ENCODE data around the gene AP3S1.
"Not testable (repeated sequence)": the region's sequence is repeated elsewhere in the genome, so short reads cannot be mapped to it uniquely, and the experiment has no call there.

Gene AP3S1

DNA sequence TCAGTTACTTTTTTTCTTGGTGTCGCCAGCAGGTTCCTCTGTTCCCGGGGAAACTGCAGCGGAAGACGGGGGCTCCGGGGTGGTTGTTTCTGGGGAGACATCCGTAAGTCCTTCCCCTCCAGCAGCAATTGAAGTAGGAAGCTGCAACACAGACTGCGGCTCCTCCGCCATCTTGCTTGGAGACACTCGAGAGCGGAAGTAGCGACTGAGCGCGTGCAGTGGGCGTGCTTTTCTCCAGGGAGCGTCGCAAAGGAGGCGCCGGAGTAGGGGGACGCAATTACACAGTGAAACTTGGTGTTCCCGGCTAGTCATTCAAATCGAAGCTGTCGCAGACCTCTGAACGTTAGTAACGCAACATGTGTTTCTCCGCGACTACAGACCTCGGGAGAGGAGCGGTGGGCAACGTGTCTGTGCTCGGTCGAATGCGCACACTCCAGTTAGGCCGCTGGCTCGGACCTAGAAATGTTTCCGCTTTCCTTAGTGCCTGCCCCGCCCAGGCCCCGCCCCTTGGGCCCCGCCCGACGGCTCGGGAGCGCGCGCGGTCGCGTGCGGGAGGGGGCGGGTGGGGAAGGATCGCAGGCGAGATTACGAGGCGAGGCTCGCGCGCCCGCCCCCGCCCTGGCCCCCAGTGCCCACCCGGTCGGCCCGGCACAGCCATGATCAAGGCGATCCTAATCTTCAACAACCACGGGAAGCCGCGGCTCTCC is at the start of gene AP3S1, which contains the start of gene ATG12:
Gene AP3S1, plus strand, starts transcription at position 554 of the 707 bp plus-strand sequence. Its CDS starts 103 bp downstream, at position 657.
Gene ATG12, minus strand, starts transcription at position 184 of the 707 bp plus-strand sequence. Its CDS starts 13 bp downstream, at position 171.
- DNase-seq, result peak; percentile 96

DNA sequence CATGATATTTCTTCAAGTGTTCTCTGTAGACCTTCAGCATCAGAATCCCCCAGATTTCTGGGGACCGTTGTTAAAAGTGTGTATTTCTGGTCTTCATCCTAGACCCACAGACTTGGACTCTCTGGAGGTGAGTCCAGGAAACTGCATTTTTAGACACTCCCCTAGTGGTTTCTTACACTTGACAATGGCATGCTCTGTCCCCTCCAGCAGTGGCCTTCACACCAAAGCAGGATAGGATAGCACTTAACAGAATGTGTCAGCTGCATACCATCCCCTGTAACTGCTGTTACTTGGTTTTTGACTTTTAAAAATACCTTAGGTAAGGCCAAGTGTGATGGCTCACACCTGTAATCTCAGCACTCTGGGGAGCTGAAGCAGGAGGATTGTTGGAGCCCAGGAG is 46.0 kb upstream of the AP3S1 start:
- no peak for DNase-seq

DNA sequence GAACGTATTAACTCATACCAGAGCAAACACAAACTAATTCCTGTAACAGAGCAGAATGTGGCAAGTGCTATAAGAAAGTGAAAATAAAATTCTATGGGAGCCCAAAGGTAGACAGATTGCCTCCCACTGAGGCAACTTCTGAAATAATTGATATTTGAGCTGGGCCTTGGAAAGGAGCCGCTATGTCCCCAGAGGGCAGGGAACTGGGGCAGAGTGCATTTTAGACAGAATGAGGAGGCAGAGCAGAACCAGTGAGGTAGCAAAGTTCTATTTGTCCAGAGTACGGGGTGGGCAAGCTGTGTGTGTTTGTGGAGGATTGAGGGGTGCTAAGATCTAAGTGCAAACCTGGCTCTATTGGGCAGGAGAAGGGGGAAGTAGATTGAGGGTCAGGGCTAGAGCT is 45.1 kb upstream of the AP3S1 start:
- no peak for DNase-seq

DNA sequence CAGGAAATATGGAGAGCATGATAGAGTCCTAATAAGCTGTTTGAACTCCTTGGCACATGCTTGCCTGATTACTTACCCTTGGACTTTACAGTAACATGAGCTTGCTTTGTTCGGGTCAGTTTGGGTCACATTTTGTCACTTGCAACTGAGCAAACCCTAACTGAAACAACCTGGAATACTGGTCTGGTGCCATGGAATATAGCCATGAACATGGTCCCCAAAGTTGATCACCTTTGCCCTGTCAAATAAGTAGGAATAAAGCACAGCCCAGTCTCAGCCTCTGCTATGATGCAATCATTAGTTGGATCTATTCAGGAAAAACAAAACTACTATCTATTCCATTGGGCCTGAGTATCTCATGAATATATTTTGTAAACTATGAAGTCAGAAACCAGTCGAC is 43.5 kb upstream of the AP3S1 start:
- no peak for DNase-seq

DNA sequence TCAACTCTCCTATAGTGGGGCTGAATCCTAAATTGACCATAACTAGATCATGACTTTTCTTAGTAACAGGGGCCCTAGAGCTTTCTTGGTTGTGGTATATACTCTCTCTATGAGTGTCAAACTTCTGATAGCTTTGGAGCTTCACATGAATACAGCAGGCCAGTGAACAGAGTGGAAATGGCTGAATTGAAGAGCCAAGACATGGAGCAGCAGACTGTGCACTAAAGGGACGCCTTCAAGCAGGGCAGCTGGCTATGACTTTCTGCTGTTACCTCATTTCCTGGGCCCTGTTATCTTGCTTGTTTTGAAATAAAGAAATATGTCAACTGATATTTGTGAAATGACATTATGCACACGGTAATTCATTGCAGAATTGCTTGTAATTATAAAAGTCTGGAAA is 41.6 kb upstream of the AP3S1 start:
- DNase-seq, result no peak

DNA sequence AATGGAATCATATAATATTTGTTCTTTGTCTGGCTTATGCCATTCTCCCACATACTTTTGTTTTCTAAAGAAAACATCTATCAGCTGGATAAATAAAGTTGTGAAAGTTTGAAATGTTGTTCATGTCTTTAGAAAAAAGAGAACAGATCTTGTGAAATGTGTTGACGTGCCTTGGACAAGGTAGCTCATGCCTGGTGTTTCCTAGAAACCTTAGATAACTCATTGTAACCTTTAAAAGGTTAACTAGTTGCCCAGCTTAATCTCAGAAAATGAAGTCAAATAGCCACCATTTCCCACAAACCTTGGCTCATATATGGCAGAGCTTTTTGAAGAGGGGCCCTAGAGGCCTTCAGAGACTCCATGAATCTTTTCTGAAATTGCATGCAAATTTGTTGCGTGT is 40.6 kb upstream of the AP3S1 start:
- no peak for DNase-seq

DNA sequence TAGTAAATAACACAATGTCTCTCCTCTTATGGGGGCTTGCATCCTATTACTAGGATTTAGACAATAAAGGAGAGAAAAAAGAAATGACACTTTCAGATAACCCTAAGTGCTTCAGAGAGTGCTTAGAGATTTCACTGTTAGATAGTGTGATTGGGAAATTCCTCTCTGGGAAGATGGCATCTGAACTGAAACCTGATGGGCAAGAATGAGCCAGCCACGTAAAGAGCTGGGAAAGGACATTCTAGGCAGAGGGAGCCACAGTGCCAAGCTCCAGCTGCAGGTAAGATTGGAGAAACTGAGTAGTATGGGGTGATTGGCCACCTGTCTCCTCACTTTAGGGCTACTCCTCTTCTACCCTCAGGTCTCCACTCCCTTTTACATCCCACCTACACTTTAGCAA is 39.8 kb upstream of the AP3S1 start:
- DNase-seq, result no peak

DNA sequence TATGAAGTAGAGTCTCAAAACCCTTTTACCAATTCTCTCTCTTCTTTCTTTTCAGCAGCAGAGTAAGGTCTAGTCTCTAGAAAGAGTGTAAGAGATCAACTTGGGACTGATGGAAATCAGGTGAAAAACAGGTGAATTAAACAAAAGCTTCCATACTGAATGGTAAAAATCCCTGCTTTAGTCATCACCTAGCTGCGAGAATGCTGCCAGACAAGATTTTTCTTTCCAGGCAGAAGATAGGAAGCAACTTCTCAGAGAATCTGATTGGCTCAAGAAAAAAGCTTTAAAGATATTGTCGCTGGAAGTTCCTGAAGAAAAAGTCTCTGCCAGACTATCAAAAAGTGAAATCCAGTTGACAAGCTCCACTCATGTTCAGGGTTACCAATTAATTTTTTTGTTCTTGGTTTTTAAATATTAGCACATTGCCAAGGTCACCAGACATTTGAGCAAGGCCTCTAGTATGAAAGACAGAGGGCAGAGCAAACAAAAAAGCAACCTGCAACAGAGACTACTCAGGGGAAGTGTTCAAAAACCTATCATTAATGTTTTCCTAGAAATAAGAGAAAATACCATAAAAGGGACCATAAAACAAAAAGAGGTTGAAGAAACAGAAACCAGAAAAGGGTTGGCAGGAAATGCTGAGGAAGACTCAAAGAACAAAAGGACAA is 34.6 kb upstream of the AP3S1 start:
- DNase-seq, result no peak

DNA sequence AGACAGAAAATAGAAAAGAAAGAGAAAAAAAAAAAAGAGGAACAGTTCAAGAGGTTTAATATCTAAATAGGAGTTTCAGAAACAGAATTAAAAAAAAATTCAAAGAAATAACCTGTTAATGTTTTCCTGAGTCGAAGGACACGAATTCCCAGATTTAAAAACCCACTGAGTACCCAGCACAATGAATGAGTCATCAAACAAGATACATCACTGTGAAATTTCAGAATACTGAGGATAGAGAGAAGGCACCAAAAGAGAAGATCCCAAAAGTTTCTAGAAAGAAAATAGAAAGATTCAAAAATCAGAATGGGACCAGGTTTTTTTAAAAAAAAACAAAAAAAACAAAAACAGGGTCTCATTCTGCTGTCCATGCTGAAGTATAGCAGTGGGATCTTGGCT is 34.1 kb upstream of the AP3S1 start:
- DNase-seq, result no peak

DNA sequence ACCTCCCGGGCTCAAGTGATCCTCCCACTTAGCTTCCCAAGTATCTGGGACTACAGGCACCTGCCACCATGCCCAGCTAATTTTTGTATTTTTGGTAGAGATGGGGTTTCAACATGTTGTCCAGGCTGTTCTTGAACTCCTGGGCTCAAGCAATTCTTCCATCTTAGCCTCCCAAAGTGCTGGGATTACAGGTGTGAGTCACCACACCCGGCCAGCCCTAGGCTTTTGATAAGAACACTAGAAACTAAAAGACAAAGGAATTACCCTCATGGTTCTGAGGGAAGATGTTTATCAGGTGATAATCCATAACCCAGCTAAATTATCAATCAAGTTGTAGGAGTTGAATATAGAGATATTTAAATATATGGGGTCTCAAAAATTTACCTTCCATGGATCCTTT is 33.7 kb upstream of the AP3S1 start:
- not testable (repeated sequence) for DNase-seq

DNA sequence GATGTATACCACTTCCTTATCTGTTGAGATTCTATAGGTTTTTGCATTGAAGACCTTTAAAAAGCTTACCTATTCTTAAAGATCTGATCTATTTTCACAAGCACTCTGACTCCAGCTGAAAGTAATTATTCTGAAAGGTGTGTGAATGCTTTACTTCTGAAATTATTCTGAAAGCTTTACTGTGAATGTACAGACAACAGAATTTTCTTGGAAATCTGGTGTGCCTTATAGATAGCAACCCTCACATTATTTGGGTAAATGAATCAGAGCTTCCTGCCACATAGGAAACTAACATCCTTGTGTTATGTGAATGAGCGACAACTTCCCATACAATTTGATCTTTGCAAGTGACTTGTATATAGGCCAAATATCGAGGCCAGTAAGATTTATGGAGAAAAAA is 31.8 kb upstream of the AP3S1 start:
- no peak for DNase-seq

DNA sequence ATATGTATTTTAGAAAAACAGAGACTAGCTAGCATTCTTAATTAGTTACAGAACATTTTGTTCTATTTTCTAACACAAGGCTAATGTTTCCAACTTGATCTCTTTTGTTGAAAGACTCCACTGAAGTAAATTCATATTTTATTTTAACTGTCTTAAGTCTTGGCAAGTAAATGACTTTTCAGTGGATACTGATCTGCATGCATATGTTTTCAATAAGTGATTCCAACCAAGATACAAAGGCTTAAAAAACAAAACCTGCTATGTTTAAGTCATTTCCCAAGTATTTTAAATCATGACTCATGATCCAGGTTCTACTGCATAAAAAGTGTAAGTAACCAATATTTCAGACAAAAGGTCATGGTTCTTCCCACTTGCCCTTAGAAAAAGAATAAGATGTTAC is 31.0 kb upstream of the AP3S1 start:
- no peak for DNase-seq

DNA sequence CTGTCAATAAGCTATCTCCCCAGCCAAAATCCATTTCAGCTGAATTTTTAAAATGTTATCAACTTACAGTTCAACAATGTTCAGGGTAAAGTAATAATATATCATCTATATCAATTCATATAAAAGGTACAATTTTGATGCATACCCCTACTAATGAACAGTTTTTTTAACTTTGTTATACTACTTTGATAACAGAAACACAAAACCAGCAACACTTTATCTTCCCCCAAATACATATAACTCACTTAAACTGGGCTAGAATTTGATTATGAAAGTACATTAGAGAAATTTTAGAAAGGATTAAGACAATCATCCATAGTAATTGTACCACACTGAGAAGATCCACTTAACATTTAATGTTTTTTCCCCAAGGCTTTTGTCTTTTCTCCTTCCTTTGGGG is 30.3 kb upstream of the AP3S1 start:
- no peak for DNase-seq

DNA sequence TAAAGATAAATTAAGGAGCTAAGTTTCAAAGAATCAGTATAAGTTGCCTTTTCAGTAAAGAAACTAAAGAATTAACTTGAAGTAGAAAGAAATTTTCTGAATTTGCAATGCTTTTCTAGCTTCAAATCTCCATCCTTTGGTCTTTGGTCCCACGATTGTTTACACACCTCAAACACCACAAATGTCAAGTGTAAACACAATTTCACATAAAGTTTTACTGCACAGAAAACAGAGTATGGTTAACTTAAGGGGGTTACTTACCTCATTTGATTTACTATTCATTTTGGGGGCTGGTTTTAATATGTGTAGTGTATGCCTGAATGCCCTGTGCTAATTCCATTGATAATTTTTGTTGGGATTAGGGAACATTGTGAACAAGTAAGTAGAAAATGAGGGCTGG is 29.4 kb upstream of the AP3S1 start:
- no peak for DNase-seq

DNA sequence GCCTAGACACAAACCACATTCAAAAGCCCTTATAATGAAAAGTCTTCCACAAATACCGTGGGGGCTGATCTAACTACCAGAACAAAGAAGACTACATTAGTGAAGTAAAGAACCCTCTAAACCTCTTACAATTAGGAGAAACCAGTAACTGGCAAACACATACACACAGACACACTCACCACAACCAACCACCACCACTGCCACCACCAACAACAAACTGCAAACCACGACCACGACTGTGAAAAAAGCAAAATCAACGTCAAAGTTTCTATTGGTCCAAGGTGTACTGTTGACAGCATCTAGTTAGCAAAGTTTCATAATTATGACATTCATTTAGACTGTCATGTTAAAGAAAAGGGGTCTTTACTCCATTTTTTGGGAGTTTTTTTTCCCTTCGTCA is 28.0 kb upstream of the AP3S1 start:
- no peak for DNase-seq

DNA sequence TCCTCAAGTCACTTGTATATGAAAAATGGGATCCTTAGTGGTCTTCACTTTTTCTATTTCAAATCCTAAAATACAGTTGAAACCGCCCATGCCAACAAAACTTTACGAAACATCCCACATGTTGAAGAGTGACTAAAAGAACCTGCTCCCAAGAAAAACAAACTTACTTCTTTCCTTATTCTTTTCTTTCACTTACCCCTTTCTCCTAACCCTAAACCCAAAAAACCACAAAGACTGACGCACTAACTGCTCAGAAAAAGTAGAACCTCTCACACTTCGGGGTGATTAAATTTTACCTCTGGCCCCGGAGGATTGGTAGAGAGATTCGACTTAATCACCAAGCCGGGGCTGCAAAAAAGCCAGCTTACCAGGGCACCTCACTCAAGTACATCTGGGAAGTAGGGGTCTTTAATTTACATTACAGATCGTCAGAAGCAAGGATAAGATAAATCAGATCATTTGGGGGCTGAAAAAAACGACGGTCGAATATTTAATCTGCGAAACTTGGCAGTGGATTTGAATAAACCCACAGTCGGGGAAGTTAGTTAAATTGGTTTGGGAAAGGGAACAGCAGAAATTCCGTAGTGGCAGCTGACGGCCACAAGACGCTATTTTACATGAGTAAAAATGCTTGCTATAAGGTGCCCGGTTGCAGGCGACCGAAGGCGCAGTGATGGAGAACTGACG is 26.6 kb upstream of the AP3S1 start:
- DNase-seq, result no peak

DNA sequence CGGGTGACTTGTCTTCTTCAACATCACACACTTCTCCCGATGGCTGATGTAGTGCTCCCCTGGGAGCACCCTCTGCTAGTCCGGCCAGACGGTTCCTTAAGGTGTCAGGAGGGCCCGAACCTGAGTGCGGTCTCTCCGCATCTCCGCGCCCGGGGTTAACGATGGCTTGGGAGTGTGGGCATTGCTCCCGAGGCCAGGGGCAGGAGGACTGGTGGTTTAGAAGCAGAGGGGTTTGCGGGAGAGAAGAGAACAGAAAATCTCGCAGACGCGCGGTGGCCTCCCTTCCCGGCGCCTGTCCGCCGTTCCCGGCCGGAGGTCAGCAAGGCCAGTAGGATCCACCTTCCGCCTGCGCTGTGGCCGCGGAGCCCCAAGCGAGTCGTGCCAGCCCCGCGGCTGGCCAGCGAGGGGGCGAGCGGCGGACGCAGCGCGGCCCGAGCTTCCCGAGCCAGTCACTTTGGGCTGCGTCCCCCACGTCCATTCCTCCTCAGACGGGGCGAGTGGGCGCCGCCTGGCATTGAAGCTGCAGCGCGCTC is 26.0 kb upstream of the AP3S1 start:
- DNase-seq, result no peak

DNA sequence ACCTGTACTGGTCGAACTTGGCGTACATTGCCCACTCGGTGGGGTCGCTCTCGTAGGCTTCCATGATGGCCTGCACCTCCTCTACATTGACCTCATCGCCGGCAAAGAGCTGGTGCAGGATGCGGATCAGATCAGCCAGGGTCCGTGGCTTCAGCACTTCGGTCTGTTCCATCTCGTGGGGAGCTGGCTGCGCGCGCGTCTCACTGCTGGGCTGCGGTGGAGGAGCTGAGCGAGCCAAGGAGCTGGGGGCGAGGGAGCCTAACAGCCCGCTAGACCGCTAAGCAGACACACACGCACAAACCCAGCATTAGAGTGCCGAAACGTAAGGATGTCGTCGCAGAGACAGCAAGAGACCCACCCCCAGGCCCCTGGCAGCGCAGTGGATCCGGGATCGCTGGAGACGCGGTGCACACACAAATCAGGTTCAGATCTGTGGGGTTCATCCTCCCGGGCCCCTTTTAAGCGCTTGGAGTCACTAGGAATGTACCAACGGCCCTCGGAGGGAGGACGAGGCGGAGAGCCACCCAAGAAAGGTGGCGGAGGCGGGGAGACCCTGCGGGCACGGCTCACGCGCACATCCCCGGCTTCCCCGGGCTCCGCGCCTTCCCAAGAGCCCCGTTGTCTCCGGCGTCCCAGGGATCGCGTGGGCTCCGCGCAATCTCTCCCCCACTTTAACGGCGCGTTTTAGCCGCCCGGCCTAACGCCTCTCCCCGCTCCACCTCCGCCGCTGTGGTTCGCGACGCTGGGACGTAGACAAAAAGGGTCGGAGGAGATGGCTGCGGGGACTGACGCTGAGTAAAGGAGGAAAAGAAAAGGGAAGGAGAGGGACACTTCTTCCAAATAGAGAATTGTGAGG is 25.3 kb upstream of the AP3S1 start, which contains the start of gene CDO1:
Gene CDO1, minus strand, starts transcription at position 434 of the 856 bp plus-strand sequence. Its CDS starts 262 bp downstream, at position 172.
- DNase-seq, result peak; percentile 24

DNA sequence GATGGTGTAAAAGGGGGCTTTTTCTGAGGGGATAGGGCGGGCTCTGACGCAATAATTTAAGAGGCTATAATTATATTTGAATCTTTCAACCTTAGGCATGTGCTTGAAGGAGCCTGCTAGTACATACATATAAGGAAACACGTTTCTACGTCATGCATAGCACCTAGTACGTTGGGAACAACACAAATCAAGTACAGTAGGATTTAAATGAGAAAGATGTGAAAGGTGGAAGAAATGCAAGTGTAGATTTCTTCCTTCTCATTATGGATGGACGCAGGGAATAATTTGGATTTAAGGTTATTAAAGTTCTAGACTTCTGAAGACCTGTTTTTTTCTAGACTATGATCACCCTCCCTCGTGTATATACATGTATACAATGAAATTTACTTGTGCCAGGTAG is 24.3 kb upstream of the AP3S1 start:
- DNase-seq, result no peak

DNA sequence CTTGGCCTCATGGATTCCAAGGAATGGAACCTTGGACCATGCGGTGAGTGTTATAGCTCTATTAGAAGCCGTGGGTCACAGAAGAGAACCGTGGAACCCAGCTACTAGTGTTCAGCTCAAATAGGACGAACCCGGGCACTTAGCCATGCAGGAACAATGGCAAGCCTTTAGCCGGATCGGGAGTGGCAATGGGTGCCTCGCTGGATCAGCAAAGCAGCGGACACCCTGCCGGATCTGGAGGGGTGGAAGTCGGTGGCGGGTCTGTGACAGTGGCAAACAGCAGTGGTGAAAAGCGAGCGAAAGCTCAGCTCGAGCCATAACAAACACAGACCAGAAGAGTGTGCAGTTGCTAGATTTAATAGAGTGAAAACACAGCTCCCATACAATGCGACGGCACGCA is 22.9 kb upstream of the AP3S1 start:
- DNase-seq, result no peak

DNA sequence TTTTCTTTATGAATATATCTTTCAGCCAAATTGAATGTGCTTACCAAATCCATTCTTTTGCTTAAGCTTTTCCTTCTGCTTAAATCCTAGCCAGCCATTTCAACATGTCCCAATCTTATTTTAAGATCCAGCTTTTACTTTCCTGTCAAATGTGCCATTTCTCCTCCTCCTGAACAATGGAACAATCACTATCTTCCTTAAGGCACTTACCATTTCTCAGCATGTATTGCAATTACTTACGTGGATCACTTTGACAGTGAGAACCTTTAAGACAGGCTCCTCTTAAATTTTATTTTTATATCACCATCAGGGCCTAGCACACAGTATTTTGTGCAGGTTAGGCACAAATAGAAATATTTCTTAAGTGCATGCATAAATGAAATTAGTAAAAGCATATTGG is 20.9 kb upstream of the AP3S1 start:
- DNase-seq, result no peak

DNA sequence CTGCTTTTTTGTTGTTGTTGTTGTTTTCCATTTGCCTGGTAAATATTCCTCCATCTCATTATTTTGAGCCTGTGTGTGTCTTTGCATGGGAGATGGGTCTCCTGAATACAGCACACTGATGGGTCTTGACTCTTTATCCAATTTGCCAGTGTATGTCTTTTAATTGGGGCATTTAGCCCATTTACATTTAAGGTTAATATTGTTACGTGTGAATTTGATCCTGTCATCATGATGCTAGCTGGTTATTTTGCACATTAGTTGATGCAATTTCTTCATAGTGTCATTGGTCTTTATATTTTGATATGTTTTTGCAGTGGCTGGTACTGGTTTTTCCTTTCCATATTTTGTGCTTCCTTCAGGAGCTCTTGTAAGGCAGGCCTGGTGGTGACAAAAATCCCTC is 16.8 kb upstream of the AP3S1 start:
- not testable (repeated sequence) for DNase-seq

DNA sequence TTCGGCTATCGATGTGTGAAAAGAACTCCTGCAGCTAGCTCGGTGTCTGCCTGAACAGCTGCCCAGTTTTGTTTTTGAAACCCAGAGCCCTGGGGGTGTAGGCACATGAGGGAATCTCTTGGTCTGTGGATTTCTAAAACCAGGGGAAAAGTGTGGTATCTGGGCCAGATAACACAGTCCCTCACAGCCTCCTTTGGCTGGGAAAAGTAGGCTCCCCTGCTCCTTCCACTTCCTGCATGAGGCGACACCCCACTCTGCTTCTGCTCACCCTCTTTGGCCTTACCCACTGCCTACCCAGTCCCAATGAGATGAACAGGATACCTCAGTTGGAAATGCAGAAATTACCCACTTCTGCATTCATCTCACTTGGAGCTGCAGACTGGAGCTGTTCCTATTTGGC is 15.8 kb upstream of the AP3S1 start:
- DNase-seq, result no peak

Data from activated T-cell treated with anti-CD3 and anti-CD28 coated beads, Interleukin-2, amount 50 U/mL, for 1 hour (primary cell).